Activated T-helper 2 cell treated with anti-CD3 and anti-CD28 coated beads, Interferon-gamma antibody, Interleukin-2, Interleukin-4, amounts not matched to agents 10 μg/mL and 5 μg/mL and 100 μg/mL, durations not matched to agents 14 hours and 24 hours and 36 hours (primary cell): Measurements from ENCODE around the gene KMT5B. TPM values are rescaled to one million over a fixed set of nuclear protein-coding genes. Genes with fewer than 3 reads are reported as not detected.

Experiments
- DNase-seq: peaks from one replicate; pipeline ENCODE4 v3.0.0; 2021; ENCODE audit warnings: low spot score
- H3K27ac Mint-ChIP-seq: one replicate; pipeline ENCODE4 v1.8.0; 2021; ENCODE audit warnings: mixed read lengths
- H3K27me3 Mint-ChIP-seq: one replicate; pipeline ENCODE4 v1.8.0; 2021; ENCODE audit warnings: low read depth, mixed read lengths
- H3K36me3 Mint-ChIP-seq: one replicate; pipeline ENCODE4 v1.8.0; 2021; ENCODE audit warnings: low read depth, mixed read lengths
- H3K4me1 Mint-ChIP-seq: one replicate; pipeline ENCODE4 v1.8.0; 2021; ENCODE audit warnings: low read depth, mixed read lengths
- H3K4me3 Mint-ChIP-seq: one replicate; pipeline ENCODE4 v1.8.0; 2021; ENCODE audit warnings: low read depth, mild to moderate bottlenecking, moderate library complexity, mixed read lengths
- H3K9me3 Mint-ChIP-seq: one replicate; pipeline ENCODE4 v1.8.0; 2021; ENCODE audit warnings: mixed read lengths
- intact Hi-C: fragments of 100-400 bp; cut with micrococcal nuclease; formaldehyde crosslinking; loops from one replicate; pipeline ENCODE4 v1.15.1; 2023
- total RNA-seq: library from RNA; stranded (reverse); gene quantifications from 2 replicates; pipeline ENCODE4 v1.2.3, GENCODE V29; 2022

The KMT5B gene
- total RNA-seq, 1 donor from 2014 or later, result 34.0 TPM

- Mint-ChIP-seq H3K27ac (no peak overlapping the region), H3K36me3 (peaks cover 19% of the 10 kb centered on the region)
Measured at GRCh38 chr11:68116126-68116525, 97.0 kb downstream of the KMT5B start.

GRCh38 chr11:68115285-68115684 is 97.8 kb downstream of the KMT5B start:
- Mint-ChIP-seq H3K4me1 (peaks cover 17% of the 10 kb centered on the region), H3K36me3 (peaks cover 19% of the 10 kb centered on the region), H3K27me3 (no peaks in the 10 kb centered on the region), H3K9me3 (no peaks in the 10 kb centered on the region), H3K27ac (no peak overlapping the region), H3K4me3 (no peak overlapping the region)
- DNase-seq, result no peak
- intact Hi-C loops, result no loop called here

More at GRCh38 chr11:68116126-68116525, 97.0 kb downstream of the KMT5B start:
- Mint-ChIP-seq H3K9me3 (no peaks in the 10 kb centered on the region), H3K4me3 (no peak overlapping the region), H3K27me3 (no peaks in the 10 kb centered on the region), H3K4me1 (peaks cover 17% of the 10 kb centered on the region)
- DNase-seq, result no peak
- intact Hi-C loops, result no loop called here

- Mint-ChIP-seq H3K36me3 (peaks cover 16% of the 10 kb centered on the region), H3K4me1 (peaks cover 14% of the 10 kb centered on the region), H3K27me3 (no peaks in the 10 kb centered on the region), H3K4me3 (no peak overlapping the region), H3K27ac (no peak overlapping the region), H3K9me3 (no peaks in the 10 kb centered on the region)
- intact Hi-C loops, result no loop called here
- no peak for DNase-seq
Measured at GRCh38 chr11:68113986-68114385, 99.1 kb downstream of the KMT5B start.

- intact Hi-C loops, result no loop called here
- DNase-seq, result no peak
- Mint-ChIP-seq H3K27me3 (no peaks in the 10 kb centered on the region), H3K36me3 (no peaks in the 10 kb centered on the region), H3K9me3 (no peaks in the 10 kb centered on the region), H3K4me3 (no peak overlapping the region), H3K27ac (no peak overlapping the region), H3K4me1 (peaks cover 3% of the 10 kb centered on the region)
Measured at GRCh38 chr11:68107689-68108088, 105.4 kb downstream of the KMT5B start.

GRCh38 chr11:68106165-68106940 is 106.7 kb downstream of the KMT5B start:
- intact Hi-C loops, result no loop called here
- Mint-ChIP-seq H3K27me3 (no peaks in the 10 kb centered on the region), H3K4me1 (peaks cover 3% of the 10 kb centered on the region), H3K4me3 (no peak overlapping the region), H3K9me3 (no peaks in the 10 kb centered on the region), H3K27ac (no peak overlapping the region), H3K36me3 (no peaks in the 10 kb centered on the region)
- DNase-seq, result no peak

Other genes with a start within 250 kb of the KMT5B start
- gene UNC93B1, start 209.2 kb downstream of the KMT5B start, total RNA-seq, result 12.3 and 14.1 TPM in 2 replicates
- gene ALDH3B1, start 203.0 kb downstream of the KMT5B start, total RNA-seq, result not detected in 2 replicates
- gene NDUFS8, start 182.6 kb downstream of the KMT5B start, total RNA-seq, result 125 and 139 TPM in 2 replicates
- gene TCIRG1, start 174.3 kb downstream of the KMT5B start, total RNA-seq, result 148 and 154 TPM in 2 replicates
- 16.9 and 20.4 TPM in 2 replicates for gene CHKA, start 91.9 kb downstream of the KMT5B start, total RNA-seq
- gene C11orf24, start 58.7 kb upstream of the KMT5B start, total RNA-seq, result 32.7 and 34.2 TPM in 2 replicates
- gene LRP5, start 99.3 kb upstream of the KMT5B start, total RNA-seq, result 9.4 and 11.1 TPM in 2 replicates
- 126 and 134 TPM in 2 replicates for gene PPP6R3, start 247.5 kb upstream of the KMT5B start, total RNA-seq